ENCODE measurements around the gene CCND3. TPM values are rescaled to one million over a fixed set of nuclear protein-coding genes. Genes with fewer than 3 reads are reported as not detected.

CCND3 gene
- total and polyA plus RNA-seq, 11 donors: 33.9 to 116 (median 47.1) TPM

DNA sequence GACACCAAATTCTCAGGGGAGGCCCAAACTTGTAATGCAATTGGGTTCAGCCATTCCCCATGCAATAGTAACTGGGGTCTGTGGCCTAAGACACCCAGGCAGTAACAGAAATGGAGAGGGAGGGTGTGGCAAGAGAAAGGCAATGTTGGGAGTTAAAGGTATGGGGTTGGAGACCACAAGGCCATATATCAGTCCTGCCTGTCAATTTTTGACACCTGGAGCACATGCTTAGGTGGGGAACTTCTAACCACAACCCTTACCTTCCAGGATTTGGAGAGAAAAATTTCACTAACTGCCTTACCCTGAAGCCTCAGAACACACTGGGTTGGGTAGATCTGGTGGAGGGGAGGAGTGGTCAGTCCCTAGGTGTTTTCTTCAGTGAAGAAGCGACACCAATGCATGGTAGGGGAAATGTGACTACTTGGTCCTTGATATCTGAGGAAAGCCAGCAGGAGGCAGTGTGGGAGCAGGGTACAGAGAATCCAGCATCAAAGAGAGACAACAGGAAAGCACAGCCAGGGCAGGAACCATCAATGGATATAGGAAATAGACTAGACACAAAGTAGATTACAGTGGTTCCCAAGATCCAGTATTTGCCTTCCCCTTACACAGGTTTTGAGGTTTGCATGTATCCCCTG is 39.6 kb downstream of the CCND3 start:
- ATAC-seq: no peak
- WGBS, 4 donors: 88 to 100% (median 95%) methylated on average over 1 of the region's 1 CpG
- Histone ChIP-seq H3K9me3 (no peaks in the 10 kb centered on the region), H3K27ac (no peak overlapping the region), H3K36me3 (peaks cover 0 to 58% (median 39%) of the 10 kb centered on the region in 9 donors), H3K27me3 (no peaks in the 10 kb centered on the region), H3K4me3 (no peak overlapping the region), H3K4me1 (peaks cover 0 to 14% (median 2%) of the 10 kb centered on the region in 12 donors)
- no peak for TF ChIP-seq POLR2A (IDR thresholded peaks at IDR 0.05)
- TF ChIP-seq, protein P1, sequence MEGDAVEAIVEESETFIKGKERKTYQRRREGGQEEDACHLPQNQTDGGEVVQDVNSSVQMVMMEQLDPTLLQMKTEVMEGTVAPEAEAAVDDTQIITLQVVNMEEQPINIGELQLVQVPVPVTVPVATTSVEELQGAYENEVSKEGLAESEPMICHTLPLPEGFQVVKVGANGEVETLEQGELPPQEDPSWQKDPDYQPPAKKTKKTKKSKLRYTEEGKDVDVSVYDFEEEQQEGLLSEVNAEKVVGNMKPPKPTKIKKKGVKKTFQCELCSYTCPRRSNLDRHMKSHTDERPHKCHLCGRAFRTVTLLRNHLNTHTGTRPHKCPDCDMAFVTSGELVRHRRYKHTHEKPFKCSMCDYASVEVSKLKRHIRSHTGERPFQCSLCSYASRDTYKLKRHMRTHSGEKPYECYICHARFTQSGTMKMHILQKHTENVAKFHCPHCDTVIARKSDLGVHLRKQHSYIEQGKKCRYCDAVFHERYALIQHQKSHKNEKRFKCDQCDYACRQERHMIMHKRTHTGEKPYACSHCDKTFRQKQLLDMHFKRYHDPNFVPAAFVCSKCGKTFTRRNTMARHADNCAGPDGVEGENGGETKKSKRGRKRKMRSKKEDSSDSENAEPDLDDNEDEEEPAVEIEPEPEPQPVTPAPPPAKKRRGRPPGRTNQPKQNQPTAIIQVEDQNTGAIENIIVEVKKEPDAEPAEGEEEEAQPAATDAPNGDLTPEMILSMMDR (IDR thresholded peaks at IDR 0.05): peak in 6 of 12 donors; percentile 6 to 31 (median 15)
- intact Hi-C loops (cut with DNase I): no loop called here
- DNase-seq: no peak

DNA sequence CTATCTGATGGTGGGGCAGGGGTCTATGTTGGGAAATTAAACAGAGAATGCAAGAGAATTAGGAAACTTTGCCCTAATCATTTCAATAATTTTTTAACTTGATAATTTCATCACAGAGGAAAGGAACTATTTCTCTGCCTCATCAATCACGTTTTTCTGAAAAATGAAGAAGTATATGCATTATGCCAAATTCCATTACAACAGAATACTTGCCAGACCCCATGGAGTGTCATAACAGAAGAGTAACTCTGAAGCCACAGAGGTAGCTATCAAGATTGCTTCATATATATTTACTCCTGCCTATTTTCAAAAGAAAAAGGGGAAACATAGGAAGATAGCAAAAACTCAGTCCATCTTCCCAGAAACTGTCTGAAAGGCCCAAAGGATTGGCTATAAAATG is 40.7 kb downstream of the CCND3 start:
- TF ChIP-seq, protein P1 (IDR thresholded peaks at IDR 0.05): no peak
- TF ChIP-seq POLR2A (IDR thresholded peaks at IDR 0.05): no peak

DNA sequence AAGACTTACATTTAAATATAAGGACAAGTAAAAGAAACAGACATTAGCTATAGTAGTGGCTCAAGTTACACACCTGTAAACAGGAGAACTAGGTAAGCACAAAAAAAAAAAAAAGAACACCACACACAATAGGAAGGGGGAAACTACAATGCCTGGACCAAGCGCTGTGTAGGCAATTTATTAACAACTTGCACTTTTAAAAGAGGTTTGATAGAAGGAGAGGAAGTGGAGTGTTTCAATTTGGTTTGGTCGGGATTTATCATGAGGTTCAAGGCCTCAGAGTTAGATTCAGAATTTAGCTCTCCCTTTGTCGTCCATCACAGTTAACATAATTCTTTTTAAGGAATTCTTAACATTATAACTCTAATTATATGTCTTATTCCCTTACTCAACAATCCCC is 45.3 kb downstream of the CCND3 start:
- Histone ChIP-seq H3K27me3 (no peaks in the 10 kb centered on the region), H3K27ac (peak overlapping the region in 5 of 12 donors; percentile 60 to 92 (median 79)), H3K9me3 (no peaks in the 10 kb centered on the region), H3K4me1 (peaks cover 0 to 31% (median 12%) of the 10 kb centered on the region in 12 donors), H3K36me3 (peaks cover 0 to 14% (median 0%) of the 10 kb centered on the region in 9 donors), H3K4me3 (peak overlapping the region in 9 of 12 donors; percentile 64 to 94 (median 83))
- intact Hi-C loops (cut with DNase I): loop anchor here in 3 of 10 donors (5.0 to 10.0 kb wide), 4 partner anchors 109 to 151 kb away; partner anchors contain the start of genes TOMM6 (in 2 of the 3) and PRICKLE4 (in 1 of the 3)
- ATAC-seq: no peak
- WGBS, 4 donors: 52 to 59% (median 54%) methylated on average over 3 of the region's 3 CpGs
- DNase-seq: no peak
- TF ChIP-seq POLR2A (IDR thresholded peaks at IDR 0.05): no peak
- TF ChIP-seq, protein P1 (IDR thresholded peaks at IDR 0.05): no peak

More for the DNA sequence above, 40.7 kb downstream of the CCND3 start:
- Histone ChIP-seq H3K9me3 (no peaks in the 10 kb centered on the region), H3K27ac (no peak overlapping the region), H3K4me1 (peaks cover 0 to 24% (median 10%) of the 10 kb centered on the region in 12 donors), H3K4me3 (no peak overlapping the region), H3K27me3 (no peaks in the 10 kb centered on the region), H3K36me3 (peaks cover 0 to 47% (median 27%) of the 10 kb centered on the region in 9 donors)
- 78 to 89% (median 85%) methylated on average over 1 of the region's 1 CpG for WGBS, 4 donors
- intact Hi-C loops (cut with DNase I): no loop called here
- no peak for ATAC-seq
- no peak for DNase-seq
